Measurements from ENCODE around the gene XRCC3.

XRCC3 gene

GRCh38 chr14:103707329-103708263, 7.7 kb downstream of the XRCC3 start:
- in situ Hi-C loops (cut with HindIII; ENCODE audit: low sequenced_read_pairs) = no loop called here

DNA sequence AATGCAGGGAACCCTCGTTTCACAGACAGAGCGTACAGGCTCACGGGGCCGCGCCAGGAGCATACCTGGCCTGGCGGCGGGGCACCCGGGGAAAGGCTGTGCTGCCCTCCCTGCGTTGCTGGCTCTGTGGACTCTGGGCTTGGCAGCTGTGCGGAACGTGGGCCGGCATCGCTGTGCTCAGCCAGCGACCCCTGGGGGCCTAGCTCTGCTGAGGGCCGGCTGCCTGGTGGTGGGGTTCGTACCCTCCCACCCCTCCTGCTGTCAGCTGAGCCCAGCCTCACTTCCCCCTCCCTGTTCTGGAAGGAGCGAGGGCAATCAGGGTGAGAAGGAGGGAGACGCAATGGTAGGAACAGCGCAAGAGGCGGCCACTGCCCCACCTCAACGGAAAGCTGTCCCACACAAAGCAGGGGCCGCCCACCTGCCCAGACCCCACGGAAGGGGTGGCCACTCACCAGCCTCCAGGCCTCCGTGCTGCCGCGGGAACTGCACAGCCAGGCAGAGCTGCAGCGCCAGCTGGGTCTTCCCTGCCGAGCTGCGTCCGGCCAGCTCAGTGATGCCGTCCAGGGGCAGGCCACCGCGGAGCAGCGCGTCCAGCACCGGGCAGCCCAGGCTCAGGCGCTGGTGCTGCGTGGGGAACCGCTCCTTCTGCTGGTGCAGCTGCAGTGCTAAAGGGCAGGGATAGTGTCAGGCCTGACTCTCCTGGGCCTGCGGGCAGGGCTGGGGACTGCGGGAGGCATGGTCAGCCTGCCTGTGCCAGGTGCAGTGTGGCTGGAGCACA, 8.5 kb downstream of the XRCC3 start:
- in situ Hi-C loops (cut with HindIII; ENCODE audit: low sequenced_read_pairs) = no loop called here

- in situ Hi-C loops (cut with HindIII; ENCODE audit: low sequenced_read_pairs) = no loop called here
These were observed 9.6 kb downstream of the XRCC3 start for GRCh38 chr14:103705504-103706284.

GRCh38 chr14:103705118-103705503, 10.1 kb downstream of the XRCC3 start:
- in situ Hi-C loops (cut with HindIII; ENCODE audit: low sequenced_read_pairs) = no loop called here

- in situ Hi-C loops (cut with HindIII; ENCODE audit: low sequenced_read_pairs) = no loop called here
These were observed 10.5 kb downstream of the XRCC3 start for GRCh38 chr14:103704708-103705107.

DNA sequence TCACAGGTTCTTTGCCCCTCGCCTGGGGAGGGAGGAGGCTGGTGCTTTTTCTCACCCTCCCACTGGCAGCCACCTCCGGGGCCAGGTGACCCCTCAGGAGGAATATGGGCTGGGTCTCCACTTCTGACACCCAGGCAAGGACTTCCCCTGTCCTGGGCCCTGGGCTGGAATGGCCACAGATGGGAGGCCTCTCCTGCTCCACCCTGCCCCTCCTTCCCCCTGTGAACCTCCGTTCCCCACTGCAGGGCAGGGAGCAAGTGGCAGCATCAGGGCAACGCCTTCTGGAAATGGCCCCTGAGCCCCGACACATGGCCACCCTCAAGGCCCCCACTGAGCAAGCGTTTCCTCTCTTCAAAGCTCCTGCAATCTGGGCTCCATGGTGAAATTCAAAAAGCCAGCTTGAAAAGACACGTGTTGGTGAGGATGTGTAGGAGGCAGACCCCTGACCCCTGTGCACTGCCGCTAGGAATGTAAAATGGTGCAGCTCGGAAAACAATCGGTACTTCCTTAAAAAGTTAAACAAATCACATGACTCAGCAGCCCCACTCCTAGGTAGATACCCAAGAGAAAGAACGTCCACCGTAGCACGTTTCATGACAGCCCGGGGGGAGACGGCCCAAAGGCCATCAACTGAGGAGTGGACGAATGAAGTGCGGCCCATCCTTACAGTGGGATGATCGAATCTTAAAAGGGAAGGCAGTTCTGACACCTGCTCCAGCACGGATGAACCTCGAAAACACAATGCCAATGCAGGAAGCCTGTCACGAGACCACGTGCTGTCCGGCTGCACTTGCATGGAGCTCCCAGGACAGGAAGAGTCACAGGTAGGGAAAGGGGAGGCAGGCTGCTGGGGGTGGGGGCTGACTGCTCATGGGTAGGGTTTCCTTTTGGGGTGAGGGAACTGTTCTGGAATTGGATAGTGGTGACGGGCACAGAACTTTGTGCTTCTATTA, 11.5 kb downstream of the XRCC3 start:
- in situ Hi-C loops (cut with HindIII; ENCODE audit: low sequenced_read_pairs) = no loop called here

DNA sequence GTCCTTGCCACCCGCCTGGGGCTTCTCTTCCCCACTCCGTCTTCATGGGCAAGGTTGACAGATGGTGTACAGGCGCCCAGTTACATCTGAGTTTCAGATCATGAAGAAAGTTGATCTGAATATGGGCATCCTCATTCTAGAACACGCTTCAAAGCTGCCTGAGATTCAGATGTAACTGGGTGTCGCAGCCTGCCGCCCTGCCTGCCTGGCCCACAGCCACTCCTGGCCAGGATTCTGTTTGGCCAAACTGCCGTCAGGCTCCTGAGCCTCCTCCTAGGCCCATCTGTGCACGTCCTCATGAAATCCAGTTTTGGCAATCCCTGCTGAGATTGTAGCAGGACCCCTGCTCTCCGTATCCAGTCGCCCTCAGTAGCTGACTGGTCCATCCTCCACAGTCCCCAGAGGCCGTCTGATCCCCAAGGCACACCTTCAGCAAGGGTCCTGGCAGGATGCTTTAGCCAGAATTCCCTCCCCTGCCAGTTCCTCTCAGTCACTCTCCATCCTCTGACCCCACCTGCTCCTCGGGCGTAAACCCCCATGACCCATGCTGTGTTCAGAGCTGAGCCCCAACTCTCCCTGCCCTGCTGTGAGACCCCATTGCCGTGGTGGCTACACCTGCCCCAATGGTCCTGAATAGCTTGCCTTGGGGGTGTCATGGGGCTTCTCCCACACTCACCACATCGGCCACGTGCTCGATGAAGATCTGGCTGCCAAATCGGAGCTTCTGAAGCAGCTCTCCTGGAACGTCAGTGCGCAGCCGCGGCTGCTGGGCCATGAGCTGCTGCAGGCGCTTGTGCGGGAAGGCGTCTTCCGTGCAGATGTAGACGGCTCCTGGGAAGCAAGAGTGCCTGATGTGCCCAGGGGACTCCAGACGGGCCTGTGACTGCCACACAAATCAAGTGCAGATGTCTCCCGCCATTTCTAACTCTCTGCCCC, 12.5 kb downstream of the XRCC3 start:
- in situ Hi-C loops (cut with HindIII; ENCODE audit: low sequenced_read_pairs) = no loop called here

- in situ Hi-C loops (cut with HindIII; ENCODE audit: low sequenced_read_pairs) = no loop called here
These were observed 13.2 kb downstream of the XRCC3 start for GRCh38 chr14:103702095-103702494.

DNA sequence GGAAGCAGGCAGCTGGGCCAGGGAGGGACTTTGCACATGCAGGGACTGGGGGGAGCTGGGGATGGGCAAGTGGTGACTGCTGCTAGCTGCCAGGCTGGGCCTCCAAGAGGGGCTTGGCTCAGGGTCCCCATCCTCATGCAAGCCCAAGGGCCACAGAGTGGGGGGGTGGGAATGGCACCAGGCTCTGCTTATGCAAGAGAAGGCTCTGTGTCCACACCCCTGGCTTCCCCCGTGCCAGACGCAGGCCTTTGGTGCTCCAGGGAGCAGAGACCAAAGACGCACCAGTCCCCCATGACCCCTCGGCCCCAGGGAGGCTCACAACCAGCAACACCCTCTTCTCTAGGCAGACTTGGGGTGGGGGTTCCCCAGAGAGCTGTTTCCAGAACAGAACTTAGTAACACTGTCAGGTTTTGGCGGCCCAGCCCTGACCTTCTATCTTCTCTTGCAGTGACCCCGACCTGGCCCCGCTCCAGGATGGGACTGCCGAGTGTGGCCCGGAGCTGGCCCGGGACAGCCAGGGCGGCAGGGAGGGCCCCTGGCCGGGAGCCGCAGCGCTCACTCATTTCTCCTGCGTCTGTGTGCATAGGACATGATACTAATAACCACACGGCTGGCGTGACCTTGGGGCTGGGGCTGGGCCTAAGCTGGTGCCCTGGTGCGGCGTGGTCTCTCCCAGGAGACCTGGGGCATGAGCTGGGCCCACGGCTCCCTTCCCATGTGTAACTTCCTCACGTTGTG, 14.3 kb downstream of the XRCC3 start:
- in situ Hi-C loops (cut with HindIII; ENCODE audit: low sequenced_read_pairs) = no loop called here

GRCh38 chr14:103699901-103700752, 15.1 kb downstream of the XRCC3 start:
- in situ Hi-C loops (cut with HindIII; ENCODE audit: low sequenced_read_pairs) = no loop called here

DNA sequence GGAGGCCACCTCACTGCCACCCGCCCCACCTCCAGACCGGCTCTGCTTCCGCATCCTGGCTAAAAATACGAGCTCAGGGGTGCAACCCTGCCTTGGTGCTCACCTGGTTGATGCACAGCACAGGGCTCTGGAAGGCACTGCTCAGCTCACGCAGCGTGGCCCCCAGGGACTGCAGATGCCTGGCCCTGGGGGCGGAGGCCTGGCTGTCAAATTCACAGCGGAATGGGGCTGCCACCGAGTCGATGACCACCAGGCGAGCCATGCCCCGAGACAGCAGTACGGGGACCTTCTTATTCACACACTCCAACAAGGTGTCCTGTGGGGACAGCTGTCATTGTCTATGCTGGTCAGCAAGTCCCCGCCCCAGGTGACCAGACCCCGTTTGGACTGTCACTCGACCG, 16.0 kb downstream of the XRCC3 start:
- in situ Hi-C loops (cut with HindIII; ENCODE audit: low sequenced_read_pairs) = no loop called here

- in situ Hi-C loops (cut with HindIII; ENCODE audit: low sequenced_read_pairs) = no loop called here
These were observed 16.6 kb downstream of the XRCC3 start for GRCh38 chr14:103698380-103699260.

DNA sequence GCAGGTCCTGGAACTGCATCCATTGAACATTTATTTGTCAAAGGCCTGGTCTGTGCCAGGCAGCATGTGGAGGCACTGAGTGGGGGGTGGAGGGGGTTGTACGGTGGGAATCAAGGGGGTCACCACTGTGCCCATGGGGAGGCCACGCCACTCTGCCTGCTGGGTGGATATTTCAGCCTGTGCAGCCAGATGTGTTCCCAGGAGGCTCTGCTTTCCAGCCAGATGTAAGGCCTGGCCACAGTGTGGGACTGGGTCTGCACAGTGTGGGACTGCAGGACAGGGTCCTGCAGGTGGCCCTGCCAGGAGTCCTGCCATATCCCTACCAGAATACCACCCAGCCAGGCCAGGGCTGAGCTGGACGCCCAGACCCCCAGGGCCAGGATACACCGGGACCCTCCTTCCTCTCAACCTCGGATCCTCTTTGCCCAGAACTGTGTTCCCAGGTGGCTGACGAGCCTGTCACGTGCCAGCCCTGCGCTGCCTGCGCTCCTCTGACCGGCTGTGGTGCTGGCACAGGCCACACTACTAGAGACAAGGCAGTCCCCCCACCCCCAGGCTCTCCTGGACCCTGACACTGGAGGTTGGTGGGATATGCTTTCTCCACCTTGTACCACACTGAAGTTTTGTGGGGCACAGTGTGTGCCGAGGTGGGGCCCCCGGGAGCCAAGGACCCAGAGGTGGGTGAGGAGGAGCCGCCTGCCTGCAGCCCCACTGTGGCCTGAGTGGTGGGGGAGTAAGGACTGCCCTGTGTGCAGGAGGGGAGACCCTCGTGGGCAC, 17.5 kb downstream of the XRCC3 start:
- in situ Hi-C loops (cut with HindIII; ENCODE audit: low sequenced_read_pairs) = no loop called here

GRCh38 chr14:103697206-103697602, 18.0 kb downstream of the XRCC3 start:
- in situ Hi-C loops (cut with HindIII; ENCODE audit: low sequenced_read_pairs) = no loop called here

GRCh38 chr14:103696466-103697071, 18.7 kb downstream of the XRCC3 start:
- in situ Hi-C loops (cut with HindIII; ENCODE audit: low sequenced_read_pairs) = no loop called here
